MM.1S (cell line): ENCODE data around the gene DCN.

Source experiments
- CTCF ChIP-seq: fragments of 300-600 bp; sonication (generic); IDR thresholded peaks from 2 replicates; pipeline ENCODE4 v1.5.1; 2016; ENCODE audit warnings: antibody characterized with exemption, low read length, mixed read lengths
- EZH2 ChIP-seq: fragments of 300-600 bp; sonication (generic); optimal IDR thresholded peaks from 2 replicates; pipeline ENCODE3; 2017; ENCODE audit warnings: low read depth, mild to moderate bottlenecking, antibody characterized with exemption, low read length, mixed read lengths
- EZH2phosphoT487 ChIP-seq: fragments of 300-600 bp; sonication (generic); IDR thresholded peaks from 2 replicates; pipeline ENCODE4 v1.6.1; 2018; ENCODE audit warnings: antibody characterized with exemption, low read length

- TF ChIP-seq CTCF: no peak
- no peak for TF ChIP-seq EZH2
- no peak for TF ChIP-seq EZH2phosphoT487
These were observed 28.5 kb downstream of the DCN start for GRCh38 chr12:91154131-91154530.
